Measurements from ENCODE around the gene CR1L. TPM values are rescaled to one million over a fixed set of nuclear protein-coding genes. Genes with fewer than 3 reads are reported as not detected.

CR1L gene
- total and polyA plus RNA-seq, 9 of the 15 experiments (the other 6 are each of a cell fraction or from before 2014, with no cell fraction given) = 10.1 to 74.8 (median 34.3) TPM

DNA sequence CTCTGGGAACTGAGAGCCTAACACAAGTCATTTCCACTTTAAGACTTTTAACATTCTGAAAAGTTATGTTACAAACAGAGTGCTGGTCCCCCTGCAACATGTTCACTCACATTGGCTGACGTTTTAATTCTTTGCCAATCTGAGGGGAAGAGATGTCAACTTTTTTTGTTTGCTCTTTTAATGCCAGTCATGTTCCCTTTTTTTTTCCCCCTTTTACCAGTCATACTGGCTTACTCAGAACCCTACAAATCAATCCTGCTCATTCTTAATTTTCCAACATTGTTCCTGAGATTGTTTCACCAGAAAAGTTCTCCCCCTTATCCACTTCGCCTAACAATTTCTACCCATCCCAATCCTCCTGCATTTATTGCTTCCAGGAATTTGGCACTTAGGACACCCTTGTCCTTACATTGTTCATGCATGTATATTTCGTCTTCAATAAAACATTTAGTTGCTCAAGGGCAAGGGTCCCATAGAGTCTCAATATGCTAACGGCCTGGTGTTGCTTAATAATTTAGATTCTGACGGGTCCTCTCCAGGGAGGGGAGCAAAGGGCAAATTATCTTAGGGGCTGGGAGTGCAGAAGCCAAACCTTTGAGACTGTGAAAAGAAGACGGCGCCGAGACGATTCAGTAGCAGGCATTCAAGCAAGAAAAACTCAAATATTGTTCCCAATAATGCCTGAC lies 624 bp upstream of the CR1L start (continued):
- TF ChIP-seq, protein P1, sequence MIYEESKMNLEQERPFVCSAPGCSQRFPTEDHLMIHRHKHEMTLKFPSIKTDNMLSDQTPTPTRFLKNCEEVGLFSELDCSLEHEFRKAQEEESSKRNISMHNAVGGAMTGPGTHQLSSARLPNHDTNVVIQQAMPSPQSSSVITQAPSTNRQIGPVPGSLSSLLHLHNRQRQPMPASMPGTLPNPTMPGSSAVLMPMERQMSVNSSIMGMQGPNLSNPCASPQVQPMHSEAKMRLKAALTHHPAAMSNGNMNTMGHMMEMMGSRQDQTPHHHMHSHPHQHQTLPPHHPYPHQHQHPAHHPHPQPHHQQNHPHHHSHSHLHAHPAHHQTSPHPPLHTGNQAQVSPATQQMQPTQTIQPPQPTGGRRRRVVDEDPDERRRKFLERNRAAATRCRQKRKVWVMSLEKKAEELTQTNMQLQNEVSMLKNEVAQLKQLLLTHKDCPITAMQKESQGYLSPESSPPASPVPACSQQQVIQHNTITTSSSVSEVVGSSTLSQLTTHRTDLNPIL (CRISPR knock-in tag; IDR thresholded peaks at IDR 0.05) = no peak
- TF ChIP-seq ZNF507 (tag; conservative IDR thresholded peaks at IDR 0.05) (no peak), RAD51 (IDR thresholded peaks at IDR 0.05; ENCODE audit: borderline replicate concordance, low read depth) (no peak), ETS2 (tag; IDR thresholded peaks at IDR 0.05; ENCODE audit: borderline replicate concordance, poor library complexity, severe bottlenecking) (no peak), SMARCA4 (IDR thresholded peaks at IDR 0.05) (0 out of 2 replicates have a peak, but pooled peaks have one; percentile 17), ZNF589 (CRISPR knock-in tag; IDR thresholded peaks at IDR 0.05; ENCODE audit: low read depth) (no peak)
- TF ChIP-seq, protein P2, sequence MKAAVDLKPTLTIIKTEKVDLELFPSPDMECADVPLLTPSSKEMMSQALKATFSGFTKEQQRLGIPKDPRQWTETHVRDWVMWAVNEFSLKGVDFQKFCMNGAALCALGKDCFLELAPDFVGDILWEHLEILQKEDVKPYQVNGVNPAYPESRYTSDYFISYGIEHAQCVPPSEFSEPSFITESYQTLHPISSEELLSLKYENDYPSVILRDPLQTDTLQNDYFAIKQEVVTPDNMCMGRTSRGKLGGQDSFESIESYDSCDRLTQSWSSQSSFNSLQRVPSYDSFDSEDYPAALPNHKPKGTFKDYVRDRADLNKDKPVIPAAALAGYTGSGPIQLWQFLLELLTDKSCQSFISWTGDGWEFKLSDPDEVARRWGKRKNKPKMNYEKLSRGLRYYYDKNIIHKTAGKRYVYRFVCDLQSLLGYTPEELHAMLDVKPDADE (conservative IDR thresholded peaks at IDR 0.05; ENCODE audit: control insufficient read depth, low read depth, low read length) = no peak
- TF ChIP-seq, protein P3, sequence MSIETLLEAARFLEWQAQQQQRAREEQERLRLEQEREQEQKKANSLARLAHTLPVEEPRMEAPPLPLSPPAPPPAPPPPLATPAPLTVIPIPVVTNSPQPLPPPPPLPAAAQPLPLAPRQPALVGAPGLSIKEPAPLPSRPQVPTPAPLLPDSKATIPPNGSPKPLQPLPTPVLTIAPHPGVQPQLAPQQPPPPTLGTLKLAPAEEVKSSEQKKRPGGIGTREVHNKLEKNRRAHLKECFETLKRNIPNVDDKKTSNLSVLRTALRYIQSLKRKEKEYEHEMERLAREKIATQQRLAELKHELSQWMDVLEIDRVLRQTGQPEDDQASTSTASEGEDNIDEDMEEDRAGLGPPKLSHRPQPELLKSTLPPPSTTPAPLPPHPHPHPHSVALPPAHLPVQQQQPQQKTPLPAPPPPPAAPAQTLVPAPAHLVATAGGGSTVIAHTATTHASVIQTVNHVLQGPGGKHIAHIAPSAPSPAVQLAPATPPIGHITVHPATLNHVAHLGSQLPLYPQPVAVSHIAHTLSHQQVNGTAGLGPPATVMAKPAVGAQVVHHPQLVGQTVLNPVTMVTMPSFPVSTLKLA (conservative IDR thresholded peaks at IDR 0.05) = no peak

Data from K562 (cell line).